H1 (cell line): ENCODE data around the gene ZMYND15. TPM values are rescaled to one million over a fixed set of nuclear protein-coding genes. Genes with fewer than 3 reads are reported as not detected.

ENCODE experiments used
- CTCF ChIA-PET: fragments of 300-600 bp; sonication (Branson Sonifier 250); formaldehyde crosslinking; loops from one replicate; lab custom pipeline; 2021; ENCODE audit not compliant: partially characterized antibody; lab: Charles Lee
- POLR2A ChIA-PET: fragments of 300-600 bp; sonication (Branson Sonifier 250); formaldehyde crosslinking; loops from one replicate; lab custom pipeline; 2021; ENCODE audit warnings: inconsistent platforms; ENCODE audit not compliant: partially characterized antibody; lab: Charles Lee
- DNase-seq, 2 experiments: peaks; one replicate each; pipeline versions ENCODE4 v3.0.0 to v3.0.0-alpha.2; 2010 to 2022; ENCODE audit warnings: low spot score in 2 of 2, low read depth in 1 of 2, mixed read lengths in 1 of 2
- FAIRE-seq: peaks from 2 replicates; lab custom pipeline; 2011; peaks lifted over from hg19 to GRCh38; lab: Jason Lieb, UNC
- H2AFZ ChIP-seq: 2 replicates; pipeline ENCODE4 v1.8.1; 2012; ENCODE audit warnings: low read length, inconsistent platforms
- H2AK5ac ChIP-seq: 2 replicates; pipeline ENCODE4 v1.6.1; 2013; ENCODE audit warnings: low read depth, low read length
- H2BK120ac ChIP-seq: replicated peaks from 2 replicates; pipeline ENCODE3; 2013; ENCODE audit warnings: low read depth, low read length, inconsistent platforms
- H2BK12ac ChIP-seq: 2 replicates; pipeline ENCODE4 v1.6.1; 2013; ENCODE audit warnings: low read depth, low read length
- H2BK15ac ChIP-seq: 2 replicates; pipeline ENCODE4 v1.6.1; 2013; ENCODE audit warnings: low read length
- H2BK20ac ChIP-seq: 2 replicates; pipeline ENCODE4 v1.6.1; 2013; ENCODE audit warnings: low read length
- H2BK5ac ChIP-seq: 2 replicates; pipeline ENCODE4 v1.6.1; 2013; ENCODE audit warnings: low read depth, low read length
- H3K14ac ChIP-seq: 2 replicates; pipeline ENCODE4 v1.6.1; 2013; ENCODE audit warnings: inconsistent platforms; ENCODE audit not compliant: insufficient read length
- H3K18ac ChIP-seq: 2 replicates; pipeline ENCODE4 v1.6.1; 2013; ENCODE audit warnings: low read length; ENCODE audit errors: extremely low read depth
- H3K23ac ChIP-seq: 2 replicates; pipeline ENCODE4 v1.6.1; 2013; ENCODE audit warnings: inconsistent platforms; ENCODE audit not compliant: insufficient read length
- H3K23me2 ChIP-seq: 2 replicates; pipeline ENCODE4 v1.6.1; 2013; ENCODE audit warnings: low read depth, low read length
- H3K27ac ChIP-seq: 2 replicates; pipeline ENCODE4 v1.6.1; 2011; ENCODE audit warnings: low read depth, low read length, inconsistent platforms
- H3K27me3 ChIP-seq, 4 experiments: replicated peaks in 1 of 4; 1 replicate in 1 of 4; 2 replicates in 3 of 4; pipeline versions ENCODE4 v1.6.1 to v1.8.1; 2011 to 2013; ENCODE audit warnings: low read length in 3 of 4, mild to moderate bottlenecking in 3 of 4, inconsistent platforms in 2 of 4, mixed read lengths in 2 of 4, moderate library complexity in 1 of 4; ENCODE audit not compliant: control insufficient read depth in 3 of 4, insufficient read depth in 3 of 4; ENCODE audit errors: extremely low read depth in 1 of 4
- H3K36me3 ChIP-seq, 4 experiments: 2 replicates each; pipeline versions ENCODE4 v1.6.1 to v1.8.1; 2011 to 2013; ENCODE audit warnings: mild to moderate bottlenecking in 4 of 4, low read length in 3 of 4, moderate library complexity in 2 of 4, control low read depth in 1 of 4, inconsistent platforms in 1 of 4; ENCODE audit not compliant: insufficient read depth in 4 of 4, control insufficient read depth in 2 of 4
- H3K4ac ChIP-seq: replicated peaks from 2 replicates; pipeline ENCODE3; 2013; ENCODE audit warnings: low read length, low read depth, mixed read lengths, inconsistent platforms; ENCODE audit not compliant: insufficient read length
- H3K4me1 ChIP-seq, 4 experiments: replicated peaks in 1 of 4; 1 replicate in 1 of 4; 2 replicates in 3 of 4; pipeline versions ENCODE4 v1.6.1 to v1.8.1; 2011 to 2013; ENCODE audit warnings: low read length in 3 of 4, inconsistent platforms in 2 of 4, mixed read lengths in 1 of 4; ENCODE audit not compliant: insufficient read depth in 4 of 4, control insufficient read depth in 3 of 4
- H3K4me2 ChIP-seq, 2 experiments: 2 replicates each; pipeline versions ENCODE4 v1.6.1 to v1.8.1; 2011 to 2013; ENCODE audit warnings: low read depth in 2 of 2, low read length in 2 of 2, control low read depth in 1 of 2, inconsistent platforms in 1 of 2, mild to moderate bottlenecking in 1 of 2; ENCODE audit not compliant: insufficient read depth in 1 of 2
- H3K4me3 ChIP-seq, 4 experiments: fragments of 200-600, 300-600 bp in 1 of 4; sonication (generic), shearing (Covaris generic), sonication (Bioruptor Twin) in 1 of 4; 2 replicates each; pipeline versions ENCODE4 v1.5.1 to v1.8.1; 2011 to 2016; ENCODE audit warnings: low read length in 4 of 4, low read depth in 3 of 4, control low read depth in 2 of 4, inconsistent platforms in 2 of 4, mild to moderate bottlenecking in 2 of 4, mixed read lengths in 1 of 4, moderate library complexity in 1 of 4; ENCODE audit not compliant: insufficient read depth in 2 of 4; ENCODE audit errors: extremely low read depth in 1 of 4
- H3K56ac ChIP-seq: replicated peaks from 2 replicates; pipeline ENCODE3; 2013; ENCODE audit warnings: low read depth, mild to moderate bottlenecking, mixed read lengths, low read length, inconsistent platforms; ENCODE audit not compliant: insufficient read length
- H3K79me1 ChIP-seq: 2 replicates; pipeline ENCODE4 v1.6.1; 2013; ENCODE audit warnings: low read depth, low read length, control low read depth
- H3K79me2 ChIP-seq, 2 experiments: 2 replicates each; pipeline versions ENCODE4 v1.6.1 to v1.8.1; 2012 to 2013; ENCODE audit warnings: low read length in 2 of 2, mild to moderate bottlenecking in 2 of 2, inconsistent platforms in 1 of 2; ENCODE audit not compliant: insufficient read depth in 2 of 2, control insufficient read depth in 1 of 2
- H3K9ac ChIP-seq, 4 experiments: replicated peaks in 1 of 4; 1 replicate in 1 of 4; 2 replicates in 3 of 4; pipeline versions ENCODE4 v1.6.1 to v1.8.1; 2011 to 2013; ENCODE audit warnings: low read depth in 3 of 4, low read length in 3 of 4, control low read depth in 2 of 4, mild to moderate bottlenecking in 2 of 4, moderate library complexity in 2 of 4, inconsistent platforms in 1 of 4; ENCODE audit errors: extremely low read depth in 1 of 4
- H3K9me3 ChIP-seq, 2 experiments: 2 replicates each; pipeline versions ENCODE4 v1.6.1 to v1.8.1; 2012 to 2013; ENCODE audit warnings: mild to moderate bottlenecking in 2 of 2, moderate library complexity in 2 of 2, control low read depth in 1 of 2, inconsistent platforms in 1 of 2, low read depth in 1 of 2, low read length in 1 of 2, mixed read lengths in 1 of 2; ENCODE audit not compliant: insufficient read depth in 2 of 2
- H4K20me1 ChIP-seq, 2 experiments: replicated peaks in 1 of 2; 2 replicates each; pipeline versions ENCODE3 to v1.8.1; 2011 to 2013; ENCODE audit warnings: inconsistent platforms in 2 of 2, low read length in 2 of 2, mild to moderate bottlenecking in 1 of 2; ENCODE audit not compliant: insufficient read depth in 2 of 2, control insufficient read depth in 1 of 2
- H4K5ac ChIP-seq: 2 replicates; pipeline ENCODE4 v1.6.1; 2013; ENCODE audit warnings: low read length, low read depth, mixed read lengths, inconsistent platforms; ENCODE audit not compliant: insufficient read length
- H4K8ac ChIP-seq: 2 replicates; pipeline ENCODE4 v1.8.0; 2013; ENCODE audit warnings: mild to moderate bottlenecking, moderate library complexity, low read length, inconsistent platforms; ENCODE audit not compliant: insufficient read depth; ENCODE audit errors: extremely low read depth
- H4K91ac ChIP-seq: replicated peaks from 2 replicates; pipeline ENCODE3; 2013; ENCODE audit warnings: low read length, mixed read lengths, inconsistent platforms; ENCODE audit not compliant: insufficient read length
- BACH1 ChIP-seq: IDR thresholded peaks from 2 replicates; pipeline ENCODE4 v1.6.1; 2012; ENCODE audit warnings: low read length, improper control_type of control experiment
- BRCA1 ChIP-seq: IDR thresholded peaks from 2 replicates; pipeline ENCODE4 v1.6.1; 2012; ENCODE audit warnings: low read depth, low read length, improper control_type of control experiment
- CTCF ChIP-seq, 3 experiments: IDR thresholded peaks; 1 replicate in 2 of 3; 2 replicates in 1 of 3; pipeline versions ENCODE4 v1.5.1 to v1.6.1; 2011; ENCODE audit warnings: low read length in 3 of 3, mild to moderate bottlenecking in 3 of 3, inconsistent platforms in 2 of 3, low read depth in 1 of 3, moderate library complexity in 1 of 3; ENCODE audit not compliant: insufficient read depth in 1 of 3; ENCODE audit errors: control extremely low read depth in 1 of 3
- EGR1 ChIP-seq: IDR thresholded peaks from 2 replicates; pipeline ENCODE4 v1.6.1; 2011; ENCODE audit warnings: low read depth, low read length, borderline replicate concordance
- GABPA ChIP-seq: IDR thresholded peaks from 2 replicates; pipeline ENCODE4 v1.6.1; 2011; ENCODE audit warnings: mild to moderate bottlenecking, low read length, moderate library complexity, borderline replicate concordance; ENCODE audit not compliant: insufficient read depth
- HDAC2 ChIP-seq, 2 experiments: fragments of 300-600 bp in 1 of 2; sonication (generic) in 1 of 2; IDR thresholded peaks; 2 replicates each; pipeline ENCODE4 v1.6.1; 2011 to 2012; ENCODE audit warnings: low read depth in 2 of 2, low read length in 2 of 2, mild to moderate bottlenecking in 2 of 2, moderate library complexity in 2 of 2, borderline replicate concordance in 1 of 2, inconsistent platforms in 1 of 2
- HDAC6 ChIP-seq: IDR thresholded peaks from one replicate; pipeline ENCODE4 v1.7.1; 2012; ENCODE audit warnings: low read depth, mild to moderate bottlenecking, inconsistent platforms, low read length, moderate library complexity
- SP2 ChIP-seq: IDR thresholded peaks from 2 replicates; pipeline ENCODE4 v1.6.1; 2012; ENCODE audit warnings: mild to moderate bottlenecking, low read length, inconsistent platforms
- SUZ12 ChIP-seq: fragments of 200-600 bp; sonication (generic); IDR thresholded peaks from 2 replicates; pipeline ENCODE4 v1.6.1; 2012; ENCODE audit warnings: mild to moderate bottlenecking, inconsistent platforms, low read length, moderate library complexity, mixed read lengths
- TBP ChIP-seq: IDR thresholded peaks from 2 replicates; pipeline ENCODE4 v1.6.1; 2011; ENCODE audit warnings: low read depth, low read length, improper control_type of control experiment
- TEAD4 ChIP-seq: IDR thresholded peaks from 2 replicates; pipeline ENCODE4 v1.6.1; 2012; ENCODE audit warnings: low read depth, low read length, inconsistent platforms, mixed read lengths
- YY1 ChIP-seq: IDR thresholded peaks from 2 replicates; pipeline ENCODE4 v1.6.1; 2011; ENCODE audit warnings: low read depth, mild to moderate bottlenecking, low read length
- WGBS, 2 experiments: shearing (Covaris generic) in 1 of 2; methylation state at CpG; one replicate each; pipeline versions ENCODE4 v1.1.6 to v1.1.7; 2013 to 2015; ENCODE audit warnings: low lambda C conversion rate in 2 of 2, mixed read lengths in 2 of 2, inconsistent platforms in 1 of 2, low coverage in 1 of 2, missing lambda C conversion rate in 1 of 2; ENCODE audit not compliant: insufficient replicate concordance in 2 of 2, insufficient coverage in 1 of 2, insufficient read length in 1 of 2; ENCODE audit errors: extremely low coverage in 1 of 2, missing lambda C conversion rate in 1 of 2; 5-methylcytosine and 5-hydroxymethylcytosine counted together
- polyA plus RNA-seq, 7 experiments: library from polyadenylated mRNA; depleted of rRNA in 3 of 7; stranded (reverse) in 5 of 7; unstranded in 2 of 7; fragments of >200 nt in 5 of 7; fragments of 200-250 nt in 2 of 7; gene quantifications; 1 replicate in 5 of 7; 2 replicates in 1 of 7; 4 replicates in 1 of 7; pipeline versions ENCODE4 v1.2.1 to v1.2.3, GENCODE V29; 2011 to 2013; ENCODE audit warnings: missing spikeins in 2 of 7, mixed read lengths in 2 of 7
- total RNA-seq: library from RNA; stranded (reverse); fragmentation: NEBNext Ultra II Directional; extraction: Animal tissue kit (Norgen Biotek cat#: 25700); gene quantifications from 2 replicates; pipeline ENCODE4 v1.2.1, GENCODE V29; 2021

ZMYND15 gene
- total and polyA plus RNA-seq, 2 of the 8 experiments (the other 6 are each of a cell fraction or from before 2014, with no cell fraction given) = 0.53 to 0.58 TPM

GRCh38 chr17:4742133-4742532 lies 2.5 kb downstream of the ZMYND15 start:
- Histone ChIP-seq H3K23ac (no peak overlapping the region), H2BK15ac (no peak overlapping the region), H2AK5ac (no peak overlapping the region), H3K4ac (no peak overlapping the region), H2BK5ac (no peak overlapping the region), H3K4me3 (no peak overlapping the region), H3K9me3 (no peaks in the 10 kb centered on the region; a peak in 1 of 4 replicates), H3K56ac (no peak overlapping the region), H3K79me1 (no peaks in the 10 kb centered on the region), H2BK20ac (no peak overlapping the region), H2AFZ (no peak overlapping the region), H4K5ac (no peak overlapping the region), H3K4me2 (no peak overlapping the region), H4K91ac (no peak overlapping the region), H4K20me1 (no peaks in the 10 kb centered on the region), H2BK120ac (no peak overlapping the region), H3K23me2 (peaks cover 21% of the 10 kb centered on the region; the same call in 1 of the 2 replicates), H3K9ac (no peak overlapping the region), H3K27me3 (peaks cover 29 to 61% (median 47%) of the 10 kb centered on the region in 4 experiments), H3K27ac (no peak overlapping the region), H4K8ac (no peak overlapping the region), H3K36me3 (no peaks in the 10 kb centered on the region; a peak in 1 of 8 replicates), H2BK12ac (no peak overlapping the region), H3K4me1 (peaks cover 0 to 12% (median 7%) of the 10 kb centered on the region in 4 experiments; a peak in 5 of 7 replicates), H3K18ac (no peak overlapping the region), H3K14ac (no peak overlapping the region), H3K79me2 (no peaks in the 10 kb centered on the region)
- POLR2A ChIA-PET = no interaction called here
- 83% methylated on average over 9 of the region's 9 CpGs; no CpG with 5 or more reads in 1 of the 2 experiments for WGBS, 2 experiments
- DNase-seq (no peak), FAIRE-seq (no peak)
- CTCF ChIA-PET = interaction anchor here (0.7 to 1.3 kb wide), 6 partner anchors 9 to 149 kb away, joined by 3 to 5 read pairs (median 3); partner anchors contain the start of gene PSMB6
- TF ChIP-seq EGR1 (no peak), BRCA1 (no peak), CTCF (IDR thresholded peaks at IDR 0.05; ENCODE audit: control extremely low read depth in 1 of 3, insufficient read depth in 1 of 3, low read depth in 1 of 3, low read length in 3 of 3) (no peak), TBP (no peak), SP2 (no peak), HDAC6 (no peak), YY1 (no peak), SUZ12 (no peak), TEAD4 (no peak), BACH1 (no peak), GABPA (no peak), HDAC2 (IDR thresholded peaks at IDR 0.05; ENCODE audit: borderline replicate concordance in 1 of 2, low read depth in 2 of 2, low read length in 2 of 2) (no peak)
